ENCODE measurements around the gene CALU. TPM values are rescaled to one million over a fixed set of nuclear protein-coding genes. Genes with fewer than 3 reads are reported as not detected.

The CALU gene
- total RNA-seq, 1 experiment from 2014 or later = 168 TPM

DNA sequence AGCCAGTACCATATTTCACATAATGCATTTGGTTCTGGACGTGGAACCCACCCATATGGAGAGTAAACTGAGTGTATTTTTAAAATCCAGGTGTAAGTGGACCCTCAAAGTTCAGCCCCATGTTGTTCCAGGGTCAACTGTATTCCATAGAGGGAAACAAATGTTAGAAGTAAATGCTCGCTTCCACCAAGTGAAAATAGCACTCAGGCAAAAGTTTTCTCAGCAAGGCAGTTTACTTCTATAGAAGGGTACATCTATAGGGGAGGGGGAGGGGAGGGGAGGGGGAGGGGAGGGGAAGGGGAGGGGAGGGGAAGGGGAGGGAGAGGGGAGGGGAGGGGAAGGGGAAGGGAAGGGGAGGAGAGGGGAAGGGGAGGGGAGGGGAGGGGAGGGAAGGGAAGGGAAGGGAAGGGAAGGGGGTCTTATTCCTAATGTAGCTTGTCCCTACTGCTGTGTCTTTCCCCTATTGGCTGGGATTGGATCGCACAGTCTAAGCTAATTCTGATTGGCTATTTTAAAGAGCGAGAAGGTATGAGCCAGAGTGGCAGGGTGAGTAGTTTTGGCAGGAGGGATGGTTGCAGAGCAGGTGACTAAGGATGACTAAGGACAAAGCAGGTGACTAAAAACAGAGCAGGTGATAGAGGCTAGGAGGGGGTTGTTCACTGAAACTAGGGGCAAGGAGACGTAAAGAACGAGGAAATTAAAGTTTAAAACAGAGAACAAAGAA lies 37.9 kb upstream of the CALU start:
- Histone ChIP-seq H4K5ac (ENCODE audit: insufficient read length, low read depth, low read length) (no peak overlapping the region), H2BK20ac (ENCODE audit: low read depth, low read length, poor library complexity, severe bottlenecking) (no peak overlapping the region), H3K14ac (ENCODE audit: insufficient read depth, low read length) (no peak overlapping the region), H4K8ac (replicated peaks; ENCODE audit: insufficient read length, low read depth, low read length) (no peak overlapping the region), H3K18ac (ENCODE audit: insufficient read length, low read depth, low read length) (no peak overlapping the region), H3K9me3 (ENCODE audit: control insufficient read depth, low read depth, low read length) (no peaks in the 10 kb centered on the region), H4K91ac (ENCODE audit: insufficient read length, low read depth, low read length) (no peak overlapping the region), H2BK15ac (ENCODE audit: low read depth, low read length) (no peak overlapping the region), H3K23me2 (ENCODE audit: insufficient read length, low read depth, low read length, poor library complexity, severe bottlenecking) (peaks cover 7% of the 10 kb centered on the region), H2BK12ac (ENCODE audit: insufficient read length, low read depth, low read length) (no peak overlapping the region), H3K79me2 (ENCODE audit: insufficient read depth, low read length) (no peaks in the 10 kb centered on the region), H2BK5ac (ENCODE audit: insufficient read length, low read length) (no peak overlapping the region), H3K23ac (ENCODE audit: insufficient read length, low read depth, low read length) (no peak overlapping the region), H2AFZ (ENCODE audit: low read length) (no peak overlapping the region), H3K4me2 (ENCODE audit: insufficient read depth, insufficient read length, low read length) (no peak overlapping the region), H2AK5ac (ENCODE audit: insufficient read length, low read length) (no peak overlapping the region), H2BK120ac (ENCODE audit: low read depth, low read length, poor library complexity, severe bottlenecking) (no peak overlapping the region), H3K27ac (ENCODE audit: insufficient read length, low read depth, low read length) (no peak overlapping the region), H4K20me1 (ENCODE audit: control insufficient read depth, insufficient read depth, insufficient read length) (no peaks in the 10 kb centered on the region), H3K56ac (ENCODE audit: insufficient read length, low read depth, low read length) (no peak overlapping the region), H3K4me1 (ENCODE audit: insufficient read depth, low read length) (peaks cover 3% of the 10 kb centered on the region; the same call in 1 of the 2 replicates), H3K27me3 (ENCODE audit: insufficient read depth, low read length) (no peaks in the 10 kb centered on the region), H3T11ph (ENCODE audit: low read length) (no peak overlapping the region), H3K4ac (ENCODE audit: low read depth, low read length) (no peak overlapping the region), H3K9ac (ENCODE audit: extremely low read depth, insufficient read length, low read length) (no peak overlapping the region), H3K79me1 (ENCODE audit: insufficient read depth, low read depth, low read length, poor library complexity, severe bottlenecking) (no peaks in the 10 kb centered on the region)
- H3K27ac Mint-ChIP-seq = peak overlapping the region in 1 of 3 experiments; percentile 45; a peak in 3 of 7 replicates
- peaks cover 23% of the 10 kb centered on the region for H3K27me3 Mint-ChIP-seq (ENCODE audit: low read depth)
- peaks cover 0 to 5% (median 0%) of the 10 kb centered on the region in 3 experiments; a peak in 2 of 7 replicates for H3K36me3 Mint-ChIP-seq (ENCODE audit: insufficient read depth in 1 of 3, low read depth in 3 of 3)
- no peak overlapping the region for H3K4me3 Mint-ChIP-seq
- no CpG with 5 or more reads among the region's 6 CpGs for WGBS (ENCODE audit: extremely low coverage, insufficient read length, low lambda C conversion rate)
- H3K9me3 Mint-ChIP-seq = peaks cover 0 to 6% of the 10 kb centered on the region in 2 experiments; a peak in 2 of 5 replicates
- H3K4me1 Mint-ChIP-seq = peaks cover 54 to 60% of the 10 kb centered on the region in 2 experiments
- DNase-seq = peak; percentile 86
- TF ChIP-seq, protein P1, sequence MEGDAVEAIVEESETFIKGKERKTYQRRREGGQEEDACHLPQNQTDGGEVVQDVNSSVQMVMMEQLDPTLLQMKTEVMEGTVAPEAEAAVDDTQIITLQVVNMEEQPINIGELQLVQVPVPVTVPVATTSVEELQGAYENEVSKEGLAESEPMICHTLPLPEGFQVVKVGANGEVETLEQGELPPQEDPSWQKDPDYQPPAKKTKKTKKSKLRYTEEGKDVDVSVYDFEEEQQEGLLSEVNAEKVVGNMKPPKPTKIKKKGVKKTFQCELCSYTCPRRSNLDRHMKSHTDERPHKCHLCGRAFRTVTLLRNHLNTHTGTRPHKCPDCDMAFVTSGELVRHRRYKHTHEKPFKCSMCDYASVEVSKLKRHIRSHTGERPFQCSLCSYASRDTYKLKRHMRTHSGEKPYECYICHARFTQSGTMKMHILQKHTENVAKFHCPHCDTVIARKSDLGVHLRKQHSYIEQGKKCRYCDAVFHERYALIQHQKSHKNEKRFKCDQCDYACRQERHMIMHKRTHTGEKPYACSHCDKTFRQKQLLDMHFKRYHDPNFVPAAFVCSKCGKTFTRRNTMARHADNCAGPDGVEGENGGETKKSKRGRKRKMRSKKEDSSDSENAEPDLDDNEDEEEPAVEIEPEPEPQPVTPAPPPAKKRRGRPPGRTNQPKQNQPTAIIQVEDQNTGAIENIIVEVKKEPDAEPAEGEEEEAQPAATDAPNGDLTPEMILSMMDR (conservative IDR thresholded peaks at IDR 0.05) = no peak

All from H9 (cell line).